DND-41 (cell line): Measurements from ENCODE around the gene HNRNPUL1.
"Not testable (repeated sequence)": the region's sequence is repeated elsewhere in the genome, so short reads cannot be mapped to it uniquely, and the experiment has no call there.

Experiments
- EZH2 ChIP-seq: IDR thresholded peaks from 3 replicates; pipeline ENCODE4 v1.6.1; 2012; ENCODE audit warnings: borderline replicate concordance, low read depth, mild to moderate bottlenecking, moderate library complexity, low read length, inconsistent platforms; ENCODE audit not compliant: severe bottlenecking
- TF ChIP-seq, protein P1 (sequence below): IDR thresholded peaks from 2 replicates; pipeline ENCODE4 v1.5.1; 2012; ENCODE audit warnings: borderline replicate concordance, low read length, moderate library complexity, mild to moderate bottlenecking; ENCODE audit not compliant: poor library complexity, severe bottlenecking; ENCODE audit errors: extremely low read depth

DNA sequence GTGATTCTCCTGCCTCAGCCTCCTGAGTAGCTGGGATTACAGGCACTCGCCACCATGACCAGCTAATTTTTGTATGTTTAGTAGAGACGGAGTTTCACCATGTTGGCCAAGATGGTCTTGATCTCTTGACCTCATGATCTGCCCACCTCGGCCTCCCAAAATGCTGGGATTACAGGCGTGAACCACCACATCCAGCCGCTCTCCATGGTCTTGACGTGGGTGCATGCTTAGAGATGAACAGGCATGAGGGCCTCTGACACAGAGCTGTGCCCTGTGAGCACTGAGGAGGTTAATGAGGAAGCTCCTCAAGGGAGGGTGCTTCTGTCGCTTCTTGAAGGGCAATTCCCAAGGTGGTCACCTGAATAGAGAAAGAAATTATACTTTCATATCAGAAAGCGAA lies 25.6 kb downstream of the HNRNPUL1 start:
- TF ChIP-seq, protein P1, sequence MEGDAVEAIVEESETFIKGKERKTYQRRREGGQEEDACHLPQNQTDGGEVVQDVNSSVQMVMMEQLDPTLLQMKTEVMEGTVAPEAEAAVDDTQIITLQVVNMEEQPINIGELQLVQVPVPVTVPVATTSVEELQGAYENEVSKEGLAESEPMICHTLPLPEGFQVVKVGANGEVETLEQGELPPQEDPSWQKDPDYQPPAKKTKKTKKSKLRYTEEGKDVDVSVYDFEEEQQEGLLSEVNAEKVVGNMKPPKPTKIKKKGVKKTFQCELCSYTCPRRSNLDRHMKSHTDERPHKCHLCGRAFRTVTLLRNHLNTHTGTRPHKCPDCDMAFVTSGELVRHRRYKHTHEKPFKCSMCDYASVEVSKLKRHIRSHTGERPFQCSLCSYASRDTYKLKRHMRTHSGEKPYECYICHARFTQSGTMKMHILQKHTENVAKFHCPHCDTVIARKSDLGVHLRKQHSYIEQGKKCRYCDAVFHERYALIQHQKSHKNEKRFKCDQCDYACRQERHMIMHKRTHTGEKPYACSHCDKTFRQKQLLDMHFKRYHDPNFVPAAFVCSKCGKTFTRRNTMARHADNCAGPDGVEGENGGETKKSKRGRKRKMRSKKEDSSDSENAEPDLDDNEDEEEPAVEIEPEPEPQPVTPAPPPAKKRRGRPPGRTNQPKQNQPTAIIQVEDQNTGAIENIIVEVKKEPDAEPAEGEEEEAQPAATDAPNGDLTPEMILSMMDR, result not testable (repeated sequence)
- TF ChIP-seq EZH2, result not testable (repeated sequence)
